Heart left ventricle (tissue), 16 donors: ENCODE data around the gene CAST. TPM values are rescaled to one million over a fixed set of nuclear protein-coding genes. Genes with fewer than 3 reads are reported as not detected.

Source experiments
- ATAC-seq, 4 donors: fragments of 200-7000 bp; cut with Tn5 transposase; one replicate each; pipeline ENCODE4 v1.9.1; 2020 to 2022; ENCODE audit warnings: moderate library complexity in 4 of 4, mild to moderate bottlenecking in 3 of 4, moderate number of reproducible peaks in 1 of 4
- DNase-seq, 5 donors: peaks; one replicate each; pipeline ENCODE4 v3.0.0-alpha.2; 2020
- H3K27ac ChIP-seq, 12 donors: fragments of 200-600 bp; sonication (generic) in 4 of 12; one replicate each; pipeline versions ENCODE4 v1.5.0 to v1.8.0; 2016 to 2022; ENCODE audit warnings: mild to moderate bottlenecking in 2 of 12
- H3K27me3 ChIP-seq, 9 donors: fragments of 200-600 bp; sonication (generic) in 2 of 9; one replicate each; pipeline versions ENCODE4 v1.5.1 to v1.8.0; 2016 to 2022; ENCODE audit warnings: mild to moderate bottlenecking in 3 of 9
- H3K36me3 ChIP-seq, 9 donors: fragments of 200-600 bp; sonication (generic) in 2 of 9; one replicate each; pipeline versions ENCODE4 v1.5.0 to v1.8.0; 2018 to 2022; ENCODE audit warnings: mild to moderate bottlenecking in 2 of 9
- H3K4me1 ChIP-seq, 12 donors: fragments of 200-600 bp; sonication (generic) in 4 of 12; one replicate each; pipeline versions ENCODE4 v1.5.0 to v1.8.0; 2016 to 2022; ENCODE audit warnings: mild to moderate bottlenecking in 3 of 12
- H3K4me3 ChIP-seq, 12 donors: fragments of 200-600 bp; sonication (generic) in 4 of 12; one replicate each; pipeline versions ENCODE4 v1.5.0 to v1.8.0; 2017 to 2022; ENCODE audit warnings: mild to moderate bottlenecking in 9 of 12, moderate library complexity in 4 of 12
- H3K9me3 ChIP-seq, 12 donors: fragments of 200-600 bp; sonication (generic) in 4 of 12; one replicate each; pipeline versions ENCODE4 v1.5.0 to v1.8.0; 2016 to 2022; ENCODE audit warnings: mild to moderate bottlenecking in 1 of 12
- CTCF ChIP-seq, 12 donors: fragments of 200-600 bp; sonication (generic) in 4 of 12; IDR thresholded peaks; one replicate each; pipeline versions ENCODE4 v1.5.0 to v1.8.0; 2018 to 2022; ENCODE audit warnings: antibody characterized with exemption in 12 of 12, mild to moderate bottlenecking in 5 of 12
- POLR2A ChIP-seq, 2 donors: fragments of 450-650 bp; IDR thresholded peaks; one replicate each; pipeline ENCODE4 v1.6.1; 2017; ENCODE audit warnings: antibody characterized with exemption in 2 of 2, mild to moderate bottlenecking in 2 of 2, moderate library complexity in 2 of 2
- WGBS, 4 donors: extraction: QIAGEN DNeasy Blood & Tissue Kit in 2 of 4; methylation state at CpG; one replicate each; pipeline versions ENCODE4 v1.1.5 to v1.1.7; 2013 to 2018; 5-methylcytosine and 5-hydroxymethylcytosine counted together
- intact Hi-C, 10 donors: fragments of 100-400 bp; cut with DNase I; formaldehyde crosslinking; loops; one replicate each; pipeline versions ENCODE4 v1.11.1 to v1.14.2; 2022
- polyA plus RNA-seq, 2 donors: library from polyadenylated mRNA; stranded (reverse); fragments of 200-250 nt; gene quantifications; one replicate each; pipeline ENCODE4 v1.2.3, GENCODE V29; 2013
- total RNA-seq, 9 donors: library from RNA; depleted of rRNA in 2 of 9; stranded (reverse); fragments of >200 nt in 2 of 9; fragmentation: NEBNext Ultra II Directional in 3 of 9; extraction: Animal tissue kit (Norgen Biotek cat#: 25700) in 3 of 9; gene quantifications; one replicate each; pipeline versions ENCODE4 v1.1.0 to v1.2.4, GENCODE V29; 2016 to 2023
- donor health status: ischemic (EF 13 %, LVEDD 7.1; RV severe dilation, severe dysfunction).
- donor health status: healthy with polysubstance abuse.
- donor health status: DM: no; HTN: yes; CAD: no.
- donor health status: DM: no; HTN: no; CAD: no.
- donor health status: ischemic (EF 25% LVEDD 6.9; RV normal size, moderate dysfunction).
- donor health status: ischemic (EF 25% LVEDD 5.7; RV mildly dilated, moderate dysfunction).
- donor health status: healthy.
- donor health status: DM: yes; HTN: yes; CAD: no.
- donor health status: ischemic (EF 35%, LVEDD 5.7; RV mildly dilated, moderate dysfunction).
- donor health status: nonischemic (EF 11% LVEDD 7.7; RV severe dilation, severe dysfunction).
- donor health status: DM: yes; HTN: yes; CAD: no.
- donor health status: PGD.
- donor health status: ischemic (EF 29% LVEDD 5.4; RV normal size, mild dysfunction).
- donor health status: nonischemic (EF 23%, LVEDD 6.1; RV moderate dilation, normal function).

CAST gene
- total and polyA plus RNA-seq, 11 donors: 179 to 748 (median 536) TPM

GRCh38 chr5:96651948-96652753 is 10.0 kb upstream of the CAST start:
- intact Hi-C loops: loop anchor here in 1 of 10 donors (5.0 kb wide), 1 partner anchor 35 kb away; no protein-coding TSS in a partner anchor
- no peaks in the 10 kb centered on the region for H3K9me3 ChIP-seq
- H3K4me1 ChIP-seq: peaks cover 0 to 58% (median 0%) of the 10 kb centered on the region in 12 donors
- no peak overlapping the region for H3K27ac ChIP-seq
- H3K36me3 ChIP-seq: no peaks in the 10 kb centered on the region
- 63 to 64% (median 64%) methylated on average over 4 of the region's 4 CpGs for WGBS, 4 donors
- ATAC-seq (no peak), DNase-seq (no peak)
- H3K27me3 ChIP-seq: no peaks in the 10 kb centered on the region
- H3K4me3 ChIP-seq: no peak overlapping the region
- TF ChIP-seq POLR2A (IDR thresholded peaks at IDR 0.05) (no peak), CTCF (IDR thresholded peaks at IDR 0.05) (peak in 7 of 12 donors; percentile 4 to 30 (median 21))

GRCh38 chr5:96652769-96653454 is 9.3 kb upstream of the CAST start:
- WGBS, 4 donors: 14 to 63% (median 54%) methylated on average over 1 of the region's 1 CpG
- intact Hi-C loops: loop anchor here in 1 of 10 donors (5.0 kb wide), 1 partner anchor 36 kb away; no protein-coding TSS in a partner anchor
- Histone ChIP-seq H3K27me3 (no peaks in the 10 kb centered on the region), H3K4me3 (no peak overlapping the region), H3K9me3 (no peaks in the 10 kb centered on the region), H3K36me3 (no peaks in the 10 kb centered on the region), H3K4me1 (peaks cover 0 to 61% (median 0%) of the 10 kb centered on the region in 12 donors), H3K27ac (no peak overlapping the region)
- DNase-seq: no peak
- no peak for ATAC-seq
- TF ChIP-seq CTCF (IDR thresholded peaks at IDR 0.05): no peak

- no peaks in the 10 kb centered on the region for H3K36me3 ChIP-seq
- H3K27ac ChIP-seq: no peak overlapping the region
- TF ChIP-seq CTCF (IDR thresholded peaks at IDR 0.05): no peak
- no peak for TF ChIP-seq POLR2A (IDR thresholded peaks at IDR 0.05)
- intact Hi-C loops: loop anchor here in 1 of 10 donors (5.0 kb wide), 1 partner anchor 37 kb away; no protein-coding TSS in a partner anchor
- no peak for DNase-seq
- H3K27me3 ChIP-seq: no peaks in the 10 kb centered on the region
- H3K9me3 ChIP-seq: no peaks in the 10 kb centered on the region
- peaks cover 0 to 51% (median 0%) of the 10 kb centered on the region in 12 donors for H3K4me1 ChIP-seq
- no peak for ATAC-seq
- 88 to 95% (median 93%) methylated on average over 4 of the region's 4 CpGs for WGBS, 4 donors
- no peak overlapping the region for H3K4me3 ChIP-seq
These were observed 8.0 kb upstream of the CAST start for GRCh38 chr5:96654209-96654608.

DNA sequence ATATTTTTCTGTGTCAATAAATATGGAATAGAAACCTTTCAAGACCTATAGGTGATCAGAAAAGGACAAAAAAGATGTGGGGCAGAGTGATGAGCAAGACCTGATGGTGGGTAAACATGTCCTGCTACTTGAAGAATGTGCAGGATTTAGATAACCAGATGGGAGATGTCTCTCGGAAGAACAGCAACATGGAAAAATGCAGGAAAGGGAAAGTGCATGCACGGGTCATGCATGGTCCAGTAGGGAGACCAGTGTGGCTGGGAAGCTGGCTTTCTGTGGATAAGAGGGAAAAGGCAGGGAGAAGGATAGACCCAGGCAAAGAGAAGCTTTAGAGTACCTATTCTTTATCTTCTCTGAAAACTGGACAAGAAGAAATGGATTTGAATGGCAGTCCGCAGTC is 7.1 kb upstream of the CAST start:
- no peak for TF ChIP-seq POLR2A (IDR thresholded peaks at IDR 0.05)
- TF ChIP-seq CTCF (IDR thresholded peaks at IDR 0.05): no peak
- Histone ChIP-seq H3K9me3 (no peaks in the 10 kb centered on the region), H3K27me3 (no peaks in the 10 kb centered on the region), H3K4me3 (no peak overlapping the region), H3K4me1 (peaks cover 0 to 42% (median 0%) of the 10 kb centered on the region in 12 donors), H3K27ac (no peak overlapping the region), H3K36me3 (no peaks in the 10 kb centered on the region)
- intact Hi-C loops: no loop called here
- DNase-seq: no peak
- 67 to 76% (median 73%) methylated on average over 3 of the region's 3 CpGs for WGBS, 4 donors
- no peak for ATAC-seq
